AG04449 (cell line): Measurements from ENCODE around the gene CLCNKA.

Source experiments
- CTCF ChIA-PET: fragments of 350-600 bp; formaldehyde crosslinking; extraction: SDS; loops from one replicate; lab custom pipeline; 2021; ENCODE audit warnings: antibody characterized with exemption; lab: Yijun Ruan, JAX
- POLR2A ChIA-PET: fragments of 400-600, 350-600 bp; formaldehyde crosslinking; extraction: SDS; loops from one replicate; lab custom pipeline; 2020; ENCODE audit warnings: antibody characterized with exemption, inconsistent platforms; lab: Yijun Ruan, JAX
- DNase-seq: peaks from one replicate; pipeline ENCODE4 v3.0.0-alpha.2; 2010; ENCODE audit warnings: low read depth, low spot score
- H3K4me3 ChIP-seq: 2 replicates; pipeline ENCODE4 v1.5.1; 2011; ENCODE audit warnings: low read depth, mild to moderate bottlenecking, control low read depth, low read length
- CTCF ChIP-seq: IDR thresholded peaks from one replicate; pipeline ENCODE4 v1.5.1; 2011; ENCODE audit warnings: mild to moderate bottlenecking, moderate library complexity, low read length, control low read depth, inconsistent platforms; ENCODE audit not compliant: insufficient read depth; ENCODE audit errors: missing control alignments

Gene CLCNKA

GRCh38 chr1:16063921-16064320, 42.1 kb downstream of the CLCNKA start:
- TF ChIP-seq CTCF: no peak
- no peak for DNase-seq
- POLR2A ChIA-PET: interaction anchor here (0.5 kb wide), 1 partner anchor 267 kb away, joined by 3 read pairs; no protein-coding TSS in a partner anchor
- no peak overlapping the region for H3K4me3 ChIP-seq
- CTCF ChIA-PET: interaction anchor here (2.2 to 10.8 kb wide), 2 partner anchors 15 to 54 kb away, joined by 7 to 140 read pairs; partner anchors contain the start of gene FAM131C

GRCh38 chr1:16064536-16065268, 42.9 kb downstream of the CLCNKA start:
- ChIA-PET CTCF (interaction anchor here (1.3 to 10.8 kb wide), 4 partner anchors 14 to 124 kb away, joined by 3 to 140 read pairs (median 7); partner anchors contain the start of gene FAM131C), POLR2A (interaction anchor here (0.5 kb wide), 1 partner anchor 268 kb away, joined by 3 read pairs; no protein-coding TSS in a partner anchor)
- no peak for TF ChIP-seq CTCF
- no peak for DNase-seq
- H3K4me3 ChIP-seq: no peak overlapping the region

- ChIA-PET POLR2A (no interaction called here), CTCF (interaction anchor here (1.3 to 10.8 kb wide), 4 partner anchors 13 to 123 kb away, joined by 3 to 140 read pairs (median 7); partner anchors contain the start of gene FAM131C)
- no peak for TF ChIP-seq CTCF
- no peak for DNase-seq
- H3K4me3 ChIP-seq: no peak overlapping the region
Observed at GRCh38 chr1:16065269-16065576, 43.4 kb downstream of the CLCNKA start.

GRCh38 chr1:16066245-16066644, 44.4 kb downstream of the CLCNKA start:
- ChIA-PET CTCF (interaction anchor here (1.3 to 10.8 kb wide), 3 partner anchors 11 to 122 kb away, joined by 4 to 140 read pairs (median 24); partner anchors contain the start of gene FAM131C), POLR2A (no interaction called here)
- no peak for DNase-seq
- TF ChIP-seq CTCF: no peak
- no peak overlapping the region for H3K4me3 ChIP-seq

GRCh38 chr1:16067127-16067768, 45.4 kb downstream of the CLCNKA start:
- no peak for TF ChIP-seq CTCF
- DNase-seq: no peak
- H3K4me3 ChIP-seq: no peak overlapping the region
- CTCF ChIA-PET: interaction anchor here (0.9 to 22.9 kb wide), 7 partner anchors 9 to 276 kb away, joined by 3 to 1006 read pairs (median 24); partner anchors contain the start of genes FAM131C and SRARP
- POLR2A ChIA-PET: interaction anchor here (0.6 kb wide), 1 partner anchor 86 kb away, joined by 3 read pairs; no protein-coding TSS in a partner anchor
